Fibroblast of lung (primary cell): ENCODE data around the gene MYRIP. TPM values are rescaled to one million over a fixed set of nuclear protein-coding genes. Genes with fewer than 3 reads are reported as not detected.

Source experiments
- DNase-seq, 2 donors: peaks; one replicate each; pipeline versions ENCODE4 v3.0.0 to v3.0.0-alpha.2; 2010; ENCODE audit warnings: low read depth in 2 of 2
- H2AFZ ChIP-seq: 2 replicates; pipeline ENCODE4 v1.5.1; 2012; ENCODE audit warnings: low read length, control low read depth, inconsistent platforms
- H3K27ac ChIP-seq: 2 replicates; pipeline ENCODE4 v1.5.1; 2011; ENCODE audit warnings: low read length, control low read depth; ENCODE audit not compliant: insufficient read depth
- H3K27me3 ChIP-seq: 2 replicates; pipeline ENCODE4 v1.5.1; 2011; ENCODE audit warnings: mild to moderate bottlenecking, low read length; ENCODE audit not compliant: control insufficient read depth, insufficient read depth
- H3K36me3 ChIP-seq: 2 replicates; pipeline ENCODE4 v1.5.1; 2011; ENCODE audit warnings: low read length; ENCODE audit not compliant: control insufficient read depth, insufficient read depth
- H3K4me1 ChIP-seq: 2 replicates; pipeline ENCODE4 v1.5.1; 2011; ENCODE audit warnings: low read length; ENCODE audit not compliant: control insufficient read depth, insufficient read depth; ENCODE audit errors: extremely low read depth
- H3K4me2 ChIP-seq: 2 replicates; pipeline ENCODE4 v1.5.1; 2011; ENCODE audit warnings: low read length, control low read depth; ENCODE audit not compliant: insufficient read depth; ENCODE audit errors: extremely low read depth
- H3K4me3 ChIP-seq, 4 experiments: fragments of 200-600 bp in 1 of 4; sonication (generic) in 1 of 4; replicated peaks in 1 of 4; 2 replicates each; pipeline ENCODE4 v1.5.1; 2011 to 2016; ENCODE audit warnings: low read length in 4 of 4, low read depth in 3 of 4, mild to moderate bottlenecking in 3 of 4, control low read depth in 2 of 4, inconsistent platforms in 1 of 4, mixed read lengths in 1 of 4; ENCODE audit not compliant: insufficient read depth in 1 of 4; ENCODE audit errors: control extremely low read depth in 1 of 4
- H3K79me2 ChIP-seq: 2 replicates; pipeline ENCODE4 v1.5.1; 2012; ENCODE audit warnings: mild to moderate bottlenecking, low read length, inconsistent platforms; ENCODE audit not compliant: control insufficient read depth, insufficient read depth
- H3K9ac ChIP-seq: 2 replicates; pipeline ENCODE4 v1.5.1; 2011; ENCODE audit warnings: mild to moderate bottlenecking, low read length, control low read depth; ENCODE audit not compliant: insufficient read depth
- H3K9me3 ChIP-seq: 2 replicates; pipeline ENCODE4 v1.5.1; 2012; ENCODE audit warnings: low read depth, low read length; ENCODE audit not compliant: control insufficient read depth, insufficient read depth
- H4K20me1 ChIP-seq: 2 replicates; pipeline ENCODE4 v1.5.1; 2011; ENCODE audit warnings: low read length; ENCODE audit not compliant: control insufficient read depth, insufficient read depth; ENCODE audit errors: extremely low read depth
- EZH2 ChIP-seq: IDR thresholded peaks from 2 replicates; pipeline ENCODE4 v1.5.1; 2012; ENCODE audit warnings: low read length, control low read depth, mild to moderate bottlenecking; ENCODE audit errors: missing control alignments
- polyA plus RNA-seq, 2 donors: library from polyadenylated mRNA; depleted of rRNA in 1 of 2; stranded (reverse) in 1 of 2; unstranded in 1 of 2; fragments of >200 nt; gene quantifications; 2 replicates each; pipeline ENCODE4 v1.2.1, GENCODE V29; 2011 to 2012; ENCODE audit warnings: missing spikeins in 1 of 2
- total RNA-seq: library from RNA; depleted of rRNA; stranded (reverse); fragments of >200 nt; gene quantifications from 2 replicates; pipeline ENCODE4 v1.2.1, GENCODE V29; 2014
- TF ChIP-seq, protein P1 (sequence below), 2 donors: IDR thresholded peaks in 1 of 2; conservative IDR thresholded peaks in 1 of 2; 1 replicate in 1 of 2; 2 replicates in 1 of 2; pipeline ENCODE4 v1.5.1; 2011 to 2012; ENCODE audit warnings: low read length in 2 of 2, control low read depth in 1 of 2, inconsistent platforms in 1 of 2, low read depth in 1 of 2, mild to moderate bottlenecking in 1 of 2

The MYRIP gene
- total and polyA plus RNA-seq, 2 donors (not counting 1 experiment from before 2014, with no cell fraction given) = 0.02 TPM; not detected in 1

DNA sequence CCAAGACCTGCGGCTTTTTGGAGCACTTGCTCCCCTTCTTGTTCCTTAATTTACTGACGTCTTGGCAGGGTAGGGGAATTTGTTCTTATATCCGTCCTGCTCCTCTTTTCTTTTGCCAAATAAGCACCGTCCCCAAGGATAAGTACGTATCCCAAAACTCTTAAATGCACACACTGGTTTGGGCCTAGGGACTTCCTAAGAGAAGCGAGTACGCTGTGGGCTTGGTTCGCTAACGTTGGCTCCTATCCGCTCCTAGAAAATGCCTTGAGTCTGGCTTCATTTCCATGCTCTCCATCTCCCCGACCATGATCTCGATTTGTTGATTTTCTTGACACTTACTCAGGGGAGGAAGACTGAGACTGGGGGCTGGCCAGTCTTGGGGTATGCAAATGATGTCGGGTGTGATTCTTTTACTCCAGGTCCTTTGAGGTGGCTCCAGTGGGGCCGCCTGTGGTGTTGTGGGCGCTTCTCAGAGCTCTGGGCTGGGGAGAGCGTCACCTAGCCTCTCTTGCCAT is 1.3 kb downstream of the MYRIP start:
- H3K4me2 ChIP-seq = no peak overlapping the region
- no peak overlapping the region for H3K27ac ChIP-seq
- H3K9ac ChIP-seq = no peak overlapping the region
- no peak for DNase-seq
- H3K36me3 ChIP-seq = no peaks in the 10 kb centered on the region
- H2AFZ ChIP-seq = no peak overlapping the region
- H3K4me3 ChIP-seq = no peak overlapping the region
- no peaks in the 10 kb centered on the region for H3K79me2 ChIP-seq
- no peak for TF ChIP-seq EZH2
- TF ChIP-seq, protein P1, sequence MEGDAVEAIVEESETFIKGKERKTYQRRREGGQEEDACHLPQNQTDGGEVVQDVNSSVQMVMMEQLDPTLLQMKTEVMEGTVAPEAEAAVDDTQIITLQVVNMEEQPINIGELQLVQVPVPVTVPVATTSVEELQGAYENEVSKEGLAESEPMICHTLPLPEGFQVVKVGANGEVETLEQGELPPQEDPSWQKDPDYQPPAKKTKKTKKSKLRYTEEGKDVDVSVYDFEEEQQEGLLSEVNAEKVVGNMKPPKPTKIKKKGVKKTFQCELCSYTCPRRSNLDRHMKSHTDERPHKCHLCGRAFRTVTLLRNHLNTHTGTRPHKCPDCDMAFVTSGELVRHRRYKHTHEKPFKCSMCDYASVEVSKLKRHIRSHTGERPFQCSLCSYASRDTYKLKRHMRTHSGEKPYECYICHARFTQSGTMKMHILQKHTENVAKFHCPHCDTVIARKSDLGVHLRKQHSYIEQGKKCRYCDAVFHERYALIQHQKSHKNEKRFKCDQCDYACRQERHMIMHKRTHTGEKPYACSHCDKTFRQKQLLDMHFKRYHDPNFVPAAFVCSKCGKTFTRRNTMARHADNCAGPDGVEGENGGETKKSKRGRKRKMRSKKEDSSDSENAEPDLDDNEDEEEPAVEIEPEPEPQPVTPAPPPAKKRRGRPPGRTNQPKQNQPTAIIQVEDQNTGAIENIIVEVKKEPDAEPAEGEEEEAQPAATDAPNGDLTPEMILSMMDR (conservative IDR thresholded peaks at IDR 0.05 in 1 of 2, IDR thresholded peaks at IDR 0.05 in 1 of 2; ENCODE audit: low read depth in 1 of 2, low read length in 2 of 2) = no peak
- H3K9me3 ChIP-seq = no peaks in the 10 kb centered on the region
- H3K4me1 ChIP-seq = no peaks in the 10 kb centered on the region
- H3K27me3 ChIP-seq = peaks cover 27% of the 10 kb centered on the region
- H4K20me1 ChIP-seq = no peaks in the 10 kb centered on the region

DNA sequence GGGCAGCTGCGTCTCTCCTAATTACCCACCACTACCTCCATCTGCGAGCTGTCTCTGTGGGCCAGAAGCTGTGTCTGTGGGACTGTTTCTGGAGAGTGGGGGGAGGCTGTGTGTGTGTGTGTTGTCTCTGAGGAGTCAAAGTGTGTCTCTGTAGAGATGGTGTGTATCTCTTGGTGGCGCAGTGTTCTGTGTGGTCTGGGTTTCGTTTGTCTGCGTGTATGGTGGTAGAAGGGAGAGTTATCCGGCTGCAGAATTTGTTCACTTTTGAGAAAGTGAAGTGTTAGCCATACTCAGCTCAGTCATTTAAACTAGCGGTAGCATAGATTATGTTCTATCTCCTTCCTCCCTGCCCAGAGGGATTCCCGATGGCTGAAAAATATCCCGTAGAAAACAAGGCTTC is 2.2 kb downstream of the MYRIP start:
- no peaks in the 10 kb centered on the region for H3K4me1 ChIP-seq
- peaks cover 27% of the 10 kb centered on the region for H3K27me3 ChIP-seq
- H3K36me3 ChIP-seq = no peaks in the 10 kb centered on the region
- no peaks in the 10 kb centered on the region for H4K20me1 ChIP-seq
- H3K4me3 ChIP-seq = no peak overlapping the region
- no peak overlapping the region for H3K4me2 ChIP-seq
- no peak for DNase-seq
- H3K9me3 ChIP-seq = no peaks in the 10 kb centered on the region
- H2AFZ ChIP-seq = no peak overlapping the region
- TF ChIP-seq, protein P1 (conservative IDR thresholded peaks at IDR 0.05 in 1 of 2, IDR thresholded peaks at IDR 0.05 in 1 of 2; ENCODE audit: low read depth in 1 of 2, low read length in 2 of 2) = no peak
- TF ChIP-seq EZH2 = no peak
- H3K27ac ChIP-seq = no peak overlapping the region
- no peaks in the 10 kb centered on the region for H3K79me2 ChIP-seq
- H3K9ac ChIP-seq = no peak overlapping the region

DNA sequence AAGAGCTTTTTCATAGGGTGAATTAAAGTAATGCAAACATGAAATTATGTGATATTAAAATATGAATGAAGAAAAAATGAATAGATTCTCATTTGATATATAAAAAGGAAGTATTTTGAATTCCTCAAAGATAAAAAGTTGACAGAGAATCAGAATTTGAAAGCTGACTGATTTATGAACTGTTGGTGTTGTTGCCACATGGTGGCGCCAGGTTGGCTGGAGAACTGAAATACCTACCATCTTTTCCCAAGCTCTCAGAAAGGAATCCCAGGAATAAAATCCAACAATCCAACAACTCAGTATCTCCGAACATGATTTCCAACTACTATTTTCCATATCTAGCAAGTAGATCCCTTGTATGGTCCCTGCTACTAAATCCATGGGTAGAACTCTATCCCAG is 3.1 kb downstream of the MYRIP start:
- no peak overlapping the region for H3K4me2 ChIP-seq
- TF ChIP-seq, protein P1 (conservative IDR thresholded peaks at IDR 0.05 in 1 of 2, IDR thresholded peaks at IDR 0.05 in 1 of 2; ENCODE audit: low read depth in 1 of 2, low read length in 2 of 2) = no peak
- no peak for TF ChIP-seq EZH2
- H3K27ac ChIP-seq = no peak overlapping the region
- H3K4me1 ChIP-seq = no peaks in the 10 kb centered on the region
- H3K4me3 ChIP-seq = no peak overlapping the region
- no peaks in the 10 kb centered on the region for H3K9me3 ChIP-seq
- no peaks in the 10 kb centered on the region for H3K79me2 ChIP-seq
- peaks cover 25% of the 10 kb centered on the region for H3K27me3 ChIP-seq
- H3K36me3 ChIP-seq = no peaks in the 10 kb centered on the region
- DNase-seq = no peak
- no peak overlapping the region for H2AFZ ChIP-seq
- no peaks in the 10 kb centered on the region for H4K20me1 ChIP-seq
- no peak overlapping the region for H3K9ac ChIP-seq
